Measurements from ENCODE around the gene YARS1.

YARS1 gene

DNA sequence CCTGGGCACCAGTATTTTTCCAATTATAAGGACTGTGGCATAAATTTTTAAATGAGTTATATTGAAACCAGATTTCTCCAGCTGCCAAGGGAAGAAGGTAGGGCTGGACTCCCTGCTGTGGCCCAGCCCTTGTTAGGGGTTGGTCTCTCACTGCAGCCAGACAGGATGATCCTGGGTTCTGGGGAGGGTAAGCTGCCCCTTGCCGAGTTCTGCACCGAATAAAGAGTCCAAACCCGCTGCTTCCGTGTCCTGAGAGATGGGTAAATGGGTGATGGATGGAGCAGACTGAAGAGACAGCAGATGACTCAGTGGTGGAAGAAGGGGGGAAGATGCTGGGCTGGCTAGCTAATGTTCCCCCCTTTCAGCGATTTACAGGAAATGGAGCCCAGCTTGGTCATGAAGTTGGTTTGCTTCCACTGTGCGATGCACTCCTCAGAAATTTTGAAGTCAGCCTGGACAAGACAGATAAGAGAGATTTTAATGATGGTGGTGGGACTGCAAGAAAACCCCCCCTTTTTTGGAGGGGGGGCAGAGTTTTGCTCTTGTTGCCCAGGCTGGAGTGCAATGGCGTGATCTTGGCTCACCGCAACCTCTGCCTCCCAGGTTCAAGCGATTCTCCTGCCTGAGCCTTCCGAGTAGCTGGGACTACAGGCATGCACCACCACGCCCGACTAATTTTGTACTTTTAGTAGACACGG, 41.4 kb downstream of the YARS1 start:
- peak in 1 of 3 experiments; percentile 41 for DNase-seq

- peak in 1 of 3 experiments; percentile 41 for DNase-seq
These were observed 42.1 kb downstream of the YARS1 start for GRCh38 chr1:32774950-32775634.

DNA sequence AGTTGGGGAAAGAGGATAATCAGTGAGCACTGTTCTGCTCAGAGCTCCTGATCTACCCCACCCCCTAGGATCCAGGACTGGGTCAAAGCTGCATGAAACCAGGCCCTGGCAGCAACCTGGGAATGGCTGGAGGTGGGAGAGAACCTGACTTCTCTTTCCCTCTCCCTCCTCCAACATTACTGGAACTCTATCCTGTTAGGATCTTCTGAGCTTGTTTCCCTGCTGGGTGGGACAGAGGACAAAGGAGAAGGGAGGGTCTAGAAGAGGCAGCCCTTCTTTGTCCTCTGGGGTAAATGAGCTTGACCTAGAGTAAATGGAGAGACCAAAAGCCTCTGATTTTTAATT, 42.7 kb downstream of the YARS1 start:
- DNase-seq: no peak

DNA sequence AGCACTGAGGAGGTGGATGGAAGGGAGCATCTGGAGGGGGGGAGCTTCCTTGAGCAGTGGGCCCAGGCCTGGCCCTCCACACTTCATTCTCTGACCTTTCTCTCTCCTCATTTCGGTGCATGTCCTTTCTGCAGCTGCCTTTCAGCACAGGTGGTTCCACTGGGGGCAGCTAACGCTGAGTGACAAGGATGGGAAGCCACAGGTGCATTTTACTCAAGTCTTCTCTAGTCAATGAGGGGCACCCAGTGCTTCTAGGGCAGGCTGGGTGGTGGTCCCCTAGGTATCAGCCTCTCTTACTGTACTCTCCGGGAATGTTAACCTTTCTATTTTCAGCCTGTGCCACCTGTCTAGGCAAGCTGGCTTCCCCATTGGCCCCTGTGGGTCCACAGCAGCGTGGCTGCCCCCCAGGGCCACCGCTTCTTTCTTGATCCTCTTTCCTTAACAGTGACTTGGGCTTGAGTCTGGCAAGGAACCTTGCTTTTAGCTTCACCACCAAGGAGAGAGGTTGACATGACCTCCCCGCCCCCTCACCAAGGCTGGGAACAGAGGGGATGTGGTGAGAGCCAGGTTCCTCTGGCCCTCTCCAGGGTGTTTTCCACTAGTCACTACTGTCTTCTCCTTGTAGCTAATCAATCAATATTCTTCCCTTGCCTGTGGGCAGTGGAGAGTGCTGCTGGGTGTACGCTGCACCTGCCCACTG, 43.2 kb downstream of the YARS1 start:
- no peak for DNase-seq

- peak; percentile 54 to 76 (median 71) for DNase-seq
These were observed 44.0 kb downstream of the YARS1 start for GRCh38 chr1:32773018-32773763.

- no peak for DNase-seq
These were observed 44.7 kb downstream of the YARS1 start for GRCh38 chr1:32772281-32773017.

- no peak for DNase-seq
These were observed 45.4 kb downstream of the YARS1 start for GRCh38 chr1:32771561-32772280.

DNA sequence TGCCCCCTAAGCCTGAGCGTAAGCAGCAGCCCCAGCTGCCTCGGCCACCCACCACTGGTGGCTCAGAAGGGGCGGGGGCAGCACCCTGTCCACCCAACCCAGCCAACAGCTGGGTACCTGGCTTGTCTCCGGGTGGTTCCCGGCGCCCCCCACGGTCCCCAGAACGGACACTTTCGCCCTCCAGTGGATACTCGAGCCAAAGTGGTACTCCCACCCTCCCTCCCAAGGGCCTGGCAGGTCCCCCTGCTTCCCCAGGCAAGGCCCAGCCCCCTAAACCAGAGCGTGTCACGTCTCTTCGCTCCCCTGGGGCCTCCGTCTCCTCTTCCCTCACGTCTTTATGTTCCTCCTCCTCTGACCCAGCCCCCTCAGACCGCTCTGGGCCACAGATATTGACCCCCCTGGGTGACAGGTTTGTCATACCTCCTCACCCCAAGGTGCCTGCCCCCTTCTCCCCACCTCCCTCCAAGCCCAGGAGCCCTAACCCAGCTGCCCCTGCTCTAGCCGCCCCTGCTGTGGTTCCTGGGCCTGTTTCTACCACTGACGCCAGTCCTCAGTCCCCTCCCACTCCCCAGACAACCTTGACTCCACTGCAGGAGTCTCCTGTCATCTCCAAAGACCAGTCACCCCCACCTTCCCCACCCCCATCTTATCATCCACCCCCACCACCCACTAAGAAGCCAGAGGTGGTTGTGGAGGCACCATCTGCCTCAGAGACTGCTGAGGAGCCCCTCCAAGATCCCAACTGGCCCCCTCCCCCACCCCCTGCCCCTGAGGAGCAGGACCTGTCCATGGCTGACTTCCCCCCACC, 46.2 kb downstream of the YARS1 start:
- no peak for DNase-seq

DNA sequence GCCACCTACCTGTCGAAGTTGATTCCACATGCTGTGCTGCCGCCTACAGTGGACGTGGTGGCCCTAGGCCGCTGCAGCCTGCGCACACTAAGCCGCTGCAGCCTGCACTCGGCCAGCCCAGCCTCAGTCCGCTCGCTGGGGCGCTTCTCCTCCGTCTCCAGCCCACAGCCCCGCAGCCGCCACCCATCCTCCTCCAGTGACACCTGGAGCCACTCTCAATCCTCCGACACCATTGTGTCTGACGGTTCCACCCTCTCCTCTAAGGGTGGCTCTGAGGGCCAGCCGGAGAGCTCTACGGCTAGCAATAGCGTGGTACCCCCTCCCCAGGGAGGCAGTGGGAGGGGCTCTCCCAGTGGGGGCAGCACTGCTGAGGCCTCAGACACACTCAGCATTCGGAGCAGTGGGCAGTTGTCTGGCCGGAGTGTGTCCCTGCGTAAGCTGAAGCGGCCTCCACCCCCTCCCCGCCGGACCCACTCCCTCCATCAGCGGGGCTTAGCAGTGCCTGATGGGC, 46.9 kb downstream of the YARS1 start:
- peak in 2 of 3 experiments; percentile 19 to 21 for DNase-seq

GRCh38 chr1:32769524-32770220, 47.5 kb downstream of the YARS1 start:
- no peak for DNase-seq

- DNase-seq: no peak
These were observed 48.9 kb downstream of the YARS1 start for GRCh38 chr1:32768110-32768850.

DNA sequence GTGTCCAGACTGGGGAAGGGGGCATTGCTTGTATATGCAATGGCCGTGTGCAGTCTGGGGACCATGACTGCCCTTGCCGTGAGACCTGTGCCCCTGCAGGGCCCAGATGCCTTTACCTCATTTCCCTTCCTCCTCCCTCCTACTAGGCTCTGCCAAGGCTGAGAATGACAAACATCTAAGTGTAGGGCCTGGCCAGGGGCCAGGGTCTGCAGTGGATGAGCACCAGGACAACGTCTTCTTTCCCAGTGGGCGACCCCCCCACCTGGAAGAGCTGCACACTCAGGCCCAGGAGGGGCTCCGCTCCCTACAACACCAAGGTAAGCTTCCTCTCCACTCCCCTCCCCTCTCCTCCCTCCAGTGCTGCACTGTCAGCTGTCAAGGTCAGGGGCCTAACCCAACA, 49.5 kb downstream of the YARS1 start:
- DNase-seq: no peak

DNA sequence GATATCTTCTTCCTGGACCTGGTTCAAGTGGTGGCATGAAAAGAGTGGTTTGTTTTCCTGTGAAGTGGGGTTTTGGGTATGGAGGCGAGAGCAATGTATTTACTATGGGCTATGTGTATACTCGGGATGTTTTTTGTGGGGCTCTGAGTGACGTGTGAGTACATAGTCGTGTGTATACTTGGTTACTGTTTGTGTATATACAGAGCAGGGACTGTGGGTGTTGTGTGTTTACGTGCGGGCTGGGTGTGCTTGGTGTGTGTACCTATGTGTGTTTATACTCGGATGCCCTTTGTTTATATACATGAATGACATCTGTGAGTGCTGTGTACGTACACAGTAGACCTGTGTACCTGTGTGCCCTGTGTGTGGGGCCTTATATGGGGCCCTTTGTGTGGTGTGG, 50.0 kb downstream of the YARS1 start:
- no peak for DNase-seq

DNA sequence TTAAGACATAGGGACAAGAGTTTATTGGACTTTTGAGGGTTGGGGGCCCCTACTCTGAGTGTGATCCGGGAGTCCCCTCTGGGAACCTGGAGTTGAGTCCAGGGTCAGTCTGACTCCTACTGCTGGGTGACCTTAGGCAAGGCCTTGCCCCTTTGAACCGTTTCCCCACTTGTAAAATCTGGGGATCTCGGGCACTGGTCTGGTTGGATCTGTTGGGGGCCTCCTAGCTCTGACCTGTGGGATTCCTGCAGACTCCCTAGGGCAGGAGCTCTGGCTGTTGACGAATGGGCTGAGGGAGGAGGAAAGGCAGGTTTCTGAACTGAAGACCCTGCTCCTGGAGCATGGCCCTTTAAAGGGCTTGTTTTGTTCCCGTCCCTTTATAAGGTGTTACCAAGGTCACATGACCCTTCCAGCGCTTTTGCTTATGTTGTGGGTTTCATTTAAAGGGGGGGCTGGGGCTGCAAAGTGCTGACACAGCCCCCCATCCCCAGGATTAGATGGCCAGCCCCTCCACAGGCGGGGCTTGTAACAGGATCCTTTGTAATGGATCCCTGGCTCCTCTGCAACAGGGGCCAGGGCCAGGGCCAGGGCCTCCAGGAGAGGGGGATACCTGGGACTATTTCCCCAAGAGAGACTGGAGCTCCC, 50.7 kb downstream of the YARS1 start:
- no peak for DNase-seq

DNA sequence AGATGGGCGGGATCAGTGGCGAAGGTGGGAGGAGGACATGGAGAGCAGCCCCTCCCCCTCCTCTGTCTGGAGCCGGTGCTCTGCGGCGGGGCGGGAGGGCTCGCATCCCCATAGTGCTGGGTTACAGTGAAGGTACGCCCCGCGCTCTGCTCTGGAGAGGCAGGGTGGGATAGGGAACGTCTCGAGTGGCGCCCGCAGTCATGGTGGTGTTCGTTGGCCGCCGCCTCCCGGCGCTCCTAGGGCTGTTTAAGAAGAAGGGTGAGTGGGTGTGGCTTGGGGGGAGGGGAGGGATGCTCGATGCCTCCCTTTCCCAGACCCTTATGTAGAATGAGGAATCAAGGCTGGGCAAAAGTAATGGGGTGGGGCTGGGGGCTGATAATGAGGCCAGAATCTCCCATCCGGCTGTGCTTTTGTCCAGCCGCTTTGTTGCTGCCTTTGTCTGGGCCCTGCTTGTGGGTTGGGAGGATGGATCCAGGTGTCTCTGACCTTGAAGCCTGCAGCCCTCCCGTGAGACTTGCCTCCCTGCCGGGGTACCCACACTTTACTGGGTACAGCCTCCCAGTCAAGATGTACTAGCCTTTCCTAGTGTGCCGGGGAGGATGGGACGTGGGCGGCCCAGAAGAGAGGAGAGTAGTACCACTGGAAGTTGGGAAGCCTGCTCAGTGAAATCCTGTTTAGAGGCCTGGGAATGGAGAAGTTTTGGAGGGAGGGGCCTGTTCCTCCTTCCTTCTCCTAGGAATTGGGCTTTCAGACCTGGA, 51.4 kb downstream of the YARS1 start:
- no peak for DNase-seq

DNA sequence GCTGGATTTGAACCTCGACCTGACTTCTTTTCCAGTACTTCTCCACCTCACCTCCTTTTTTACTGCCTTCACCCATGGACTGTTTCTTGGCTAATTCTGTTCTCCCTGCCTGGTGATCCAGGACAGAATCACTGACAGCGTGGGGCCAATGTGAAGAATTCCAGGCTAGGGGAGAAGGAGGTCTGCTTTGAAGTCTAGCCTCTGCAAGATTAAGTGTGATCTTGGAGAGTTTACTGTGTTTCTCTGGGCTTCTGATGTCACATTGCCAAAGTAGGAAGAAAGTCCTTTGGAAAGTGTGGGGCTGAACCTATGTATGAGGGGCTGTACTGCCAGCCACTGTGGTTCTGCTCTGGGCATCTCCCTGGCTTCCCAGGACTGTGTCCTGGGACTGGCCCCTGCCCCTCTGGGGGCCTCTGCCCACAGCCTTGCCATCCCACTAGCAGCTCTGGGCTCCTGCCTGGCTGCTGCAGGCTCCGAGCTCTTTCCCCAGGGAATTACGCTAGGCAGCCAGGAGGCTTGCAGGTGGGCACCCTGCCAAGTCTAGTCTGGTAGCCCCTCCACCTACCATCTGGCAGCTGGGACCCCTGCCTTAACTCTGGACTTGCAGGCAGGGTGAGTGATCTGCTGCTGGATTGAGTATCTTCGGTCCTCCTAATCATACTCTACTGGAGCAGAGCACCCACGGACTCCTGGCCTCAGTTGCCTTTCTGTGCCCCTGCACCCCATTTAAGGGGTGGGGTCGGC, 52.2 kb downstream of the YARS1 start:
- DNase-seq: peak in 1 of 3 experiments; percentile 10

- DNase-seq: no peak
These were observed 53.9 kb downstream of the YARS1 start for GRCh38 chr1:32763221-32763620.

Data from NCI-H1417 (cell line).